NB4 (cell line): Measurements from ENCODE around the gene PLEKHH3.

Experiments used
- DNase-seq: peaks from one replicate; pipeline ENCODE4 v3.0.0; 2010; ENCODE audit warnings: low read depth
- H3K4me3 ChIP-seq: one replicate; pipeline ENCODE4 v1.5.1; 2011; ENCODE audit warnings: mild to moderate bottlenecking, low read depth, low read length, moderate library complexity
- MYC ChIP-seq: IDR thresholded peaks from 2 replicates; pipeline ENCODE4 v1.6.1; 2011; ENCODE audit warnings: low read depth, low read length
- POLR2A ChIP-seq: IDR thresholded peaks from 2 replicates; pipeline ENCODE4 v1.6.1; 2011; ENCODE audit warnings: mild to moderate bottlenecking; ENCODE audit not compliant: insufficient read length; ENCODE audit errors: extremely low read depth
- TF ChIP-seq, protein P1 (sequence below): IDR thresholded peaks from one replicate; pipeline ENCODE4 v1.5.1; 2012; ENCODE audit warnings: low read depth, low read length
- TF ChIP-seq, protein P2 (sequence below): IDR thresholded peaks from 2 replicates; pipeline ENCODE4 v1.6.1; 2011; ENCODE audit warnings: low read depth, low read length

The PLEKHH3 gene

DNA sequence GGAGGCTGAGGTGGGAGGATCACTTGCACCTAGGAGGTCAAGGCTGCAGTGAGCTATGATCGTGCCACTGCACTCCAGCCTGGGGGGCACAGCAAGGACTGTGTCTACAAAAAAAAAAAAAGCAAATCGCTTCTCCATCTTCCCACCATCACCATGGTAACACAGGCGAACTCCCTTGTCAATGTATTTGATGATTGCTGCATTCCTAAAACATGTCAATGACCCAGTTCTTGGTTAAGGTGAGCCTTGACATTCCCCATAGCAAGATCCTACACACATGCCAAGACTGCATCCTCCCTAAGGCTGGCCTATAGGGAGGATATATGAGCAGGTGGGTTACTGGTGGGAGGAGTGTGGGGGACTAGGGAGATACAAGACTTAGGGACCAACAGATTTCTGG lies 17.7 kb upstream of the PLEKHH3 start:
- H3K4me3 ChIP-seq = no peak overlapping the region
- DNase-seq = no peak
- TF ChIP-seq POLR2A (no peak), MYC (no peak)
- TF ChIP-seq, protein P1, sequence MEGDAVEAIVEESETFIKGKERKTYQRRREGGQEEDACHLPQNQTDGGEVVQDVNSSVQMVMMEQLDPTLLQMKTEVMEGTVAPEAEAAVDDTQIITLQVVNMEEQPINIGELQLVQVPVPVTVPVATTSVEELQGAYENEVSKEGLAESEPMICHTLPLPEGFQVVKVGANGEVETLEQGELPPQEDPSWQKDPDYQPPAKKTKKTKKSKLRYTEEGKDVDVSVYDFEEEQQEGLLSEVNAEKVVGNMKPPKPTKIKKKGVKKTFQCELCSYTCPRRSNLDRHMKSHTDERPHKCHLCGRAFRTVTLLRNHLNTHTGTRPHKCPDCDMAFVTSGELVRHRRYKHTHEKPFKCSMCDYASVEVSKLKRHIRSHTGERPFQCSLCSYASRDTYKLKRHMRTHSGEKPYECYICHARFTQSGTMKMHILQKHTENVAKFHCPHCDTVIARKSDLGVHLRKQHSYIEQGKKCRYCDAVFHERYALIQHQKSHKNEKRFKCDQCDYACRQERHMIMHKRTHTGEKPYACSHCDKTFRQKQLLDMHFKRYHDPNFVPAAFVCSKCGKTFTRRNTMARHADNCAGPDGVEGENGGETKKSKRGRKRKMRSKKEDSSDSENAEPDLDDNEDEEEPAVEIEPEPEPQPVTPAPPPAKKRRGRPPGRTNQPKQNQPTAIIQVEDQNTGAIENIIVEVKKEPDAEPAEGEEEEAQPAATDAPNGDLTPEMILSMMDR = no peak
- TF ChIP-seq, protein P2, sequence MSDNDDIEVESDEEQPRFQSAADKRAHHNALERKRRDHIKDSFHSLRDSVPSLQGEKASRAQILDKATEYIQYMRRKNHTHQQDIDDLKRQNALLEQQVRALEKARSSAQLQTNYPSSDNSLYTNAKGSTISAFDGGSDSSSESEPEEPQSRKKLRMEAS = no peak

DNA sequence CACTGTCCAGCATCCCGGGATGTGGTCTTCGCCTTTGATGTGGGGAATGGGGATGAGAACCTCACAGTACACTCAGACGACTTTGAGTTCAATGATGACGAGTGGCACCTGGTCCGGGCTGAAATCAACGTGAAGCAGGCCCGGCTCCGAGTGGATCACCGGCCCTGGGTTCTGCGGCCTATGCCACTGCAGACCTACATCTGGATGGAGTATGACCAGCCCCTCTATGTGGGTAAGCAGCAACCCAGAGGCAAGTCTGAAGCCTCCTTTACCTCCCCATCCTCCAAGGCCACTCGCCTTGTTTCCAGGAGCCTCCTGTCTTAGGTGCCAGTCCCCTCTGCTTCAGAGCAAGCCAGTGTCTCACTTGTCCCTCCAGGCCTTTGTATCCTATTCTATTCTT lies 15.7 kb upstream of the PLEKHH3 start:
- TF ChIP-seq POLR2A = no peak
- TF ChIP-seq, protein P1 = no peak
- TF ChIP-seq, protein P2 = no peak
- TF ChIP-seq MYC = no peak
- DNase-seq = no peak

DNA sequence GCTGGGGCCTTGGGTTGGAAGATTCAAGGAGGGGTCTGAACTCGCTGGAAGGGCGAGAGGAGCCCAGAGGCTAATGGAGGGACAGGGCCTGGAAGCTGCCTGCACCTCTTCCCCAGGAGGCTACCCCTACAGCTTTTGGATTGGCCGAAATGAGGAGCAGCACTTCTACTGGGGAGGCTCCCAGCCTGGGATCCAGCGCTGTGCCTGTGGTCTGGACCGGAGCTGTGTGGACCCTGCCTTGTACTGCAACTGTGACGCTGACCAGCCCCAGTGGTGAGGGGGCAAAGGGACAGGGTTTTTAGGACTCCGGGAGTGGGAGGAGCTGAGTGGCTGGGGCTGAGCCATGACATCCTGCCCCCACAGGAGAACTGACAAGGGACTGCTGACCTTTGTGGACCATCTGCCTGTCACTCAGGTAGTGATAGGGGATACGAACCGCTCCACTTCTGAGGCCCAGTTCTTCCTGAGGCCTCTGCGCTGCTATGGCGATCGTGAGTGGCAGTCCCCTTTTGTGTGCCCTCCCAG lies 14.3 kb upstream of the PLEKHH3 start:
- DNase-seq = no peak
- no peak overlapping the region for H3K4me3 ChIP-seq
- no peak for TF ChIP-seq POLR2A
- no peak for TF ChIP-seq MYC
- TF ChIP-seq, protein P2 = no peak
- TF ChIP-seq, protein P1 = no peak

More for the DNA sequence above, 15.7 kb upstream of the PLEKHH3 start:
- H3K4me3 ChIP-seq = no peak overlapping the region

DNA sequence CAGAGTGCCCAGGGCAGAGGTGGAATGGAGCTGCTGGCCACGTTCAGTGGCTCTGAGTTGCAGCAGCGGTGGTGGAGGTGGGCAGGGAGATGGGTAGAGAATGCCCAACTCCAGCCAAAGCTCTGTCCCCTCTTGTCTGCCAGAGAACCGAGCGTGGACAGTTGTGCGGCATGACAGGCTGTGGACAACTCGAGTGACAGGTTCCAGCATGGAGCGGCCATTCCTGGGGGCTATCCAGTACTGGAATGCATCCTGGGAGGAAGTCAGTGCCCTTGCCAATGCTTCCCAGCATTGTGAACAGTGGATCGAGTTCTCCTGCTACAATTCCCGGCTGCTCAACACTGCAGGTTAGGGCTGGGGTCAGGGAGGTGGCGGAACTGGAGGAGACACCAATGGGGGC lies 13.8 kb upstream of the PLEKHH3 start:
- DNase-seq = no peak
- TF ChIP-seq MYC (no peak), POLR2A (no peak)
- TF ChIP-seq, protein P2 = no peak
- TF ChIP-seq, protein P1 = no peak
- H3K4me3 ChIP-seq = no peak overlapping the region

DNA sequence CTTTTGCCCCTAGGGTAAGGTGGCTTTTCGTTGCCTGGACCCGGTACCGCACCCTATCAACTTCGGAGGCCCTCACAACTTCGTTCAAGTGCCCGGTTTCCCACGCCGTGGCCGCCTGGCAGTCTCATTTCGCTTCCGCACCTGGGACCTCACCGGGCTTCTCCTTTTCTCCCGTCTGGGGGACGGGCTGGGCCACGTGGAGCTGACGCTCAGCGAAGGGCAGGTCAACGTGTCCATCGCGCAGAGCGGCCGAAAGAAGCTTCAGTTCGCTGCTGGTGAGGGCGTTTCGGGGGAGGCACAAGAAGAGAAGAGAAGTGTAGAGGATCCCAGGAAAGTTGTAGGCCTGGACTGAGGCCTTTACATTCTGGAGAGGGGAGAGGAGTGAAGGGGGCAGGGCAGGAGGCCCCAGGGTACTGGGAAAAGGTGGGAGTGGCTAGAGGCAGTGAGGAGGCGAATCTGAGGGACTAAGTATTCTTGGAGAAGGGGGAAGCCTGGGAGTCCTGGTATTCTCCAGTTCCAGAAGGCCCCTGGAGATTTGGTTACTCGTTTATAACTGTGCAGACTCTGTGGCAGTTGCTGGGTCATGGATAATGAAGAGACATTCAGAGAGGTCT lies 11.0 kb upstream of the PLEKHH3 start:
- DNase-seq = no peak
- TF ChIP-seq MYC (no peak), POLR2A (no peak)
- TF ChIP-seq, protein P1 = no peak
- TF ChIP-seq, protein P2 = no peak
- H3K4me3 ChIP-seq = no peak overlapping the region
